Gastroesophageal sphincter (tissue), 3 donors: Measurements from ENCODE around the gene NAALADL2.

Source experiments
- EP300 ChIP-seq: sonication (generic); formaldehyde crosslinking; IDR thresholded peaks from one replicate; pipeline ENCODE4 v1.6.1; 2017; ENCODE audit warnings: antibody characterized with exemption, mild to moderate bottlenecking
- POLR2A ChIP-seq, 2 donors: fragments of 450-650 bp; IDR thresholded peaks; one replicate each; pipeline ENCODE4 v1.6.1; 2017; ENCODE audit warnings: antibody characterized with exemption in 2 of 2, mild to moderate bottlenecking in 2 of 2, moderate library complexity in 1 of 2
- POLR2AphosphoS5 ChIP-seq: sonication (generic); formaldehyde crosslinking; IDR thresholded peaks from one replicate; pipeline ENCODE4 v1.6.1; 2017; ENCODE audit warnings: antibody characterized with exemption
- TF ChIP-seq, protein P1 (sequence below), 4 experiments: fragments of 200-600 bp in 2 of 4; fragments of 450-650 bp in 2 of 4; sonication (generic) in 1 of 4; IDR thresholded peaks; one replicate each; pipeline ENCODE4 v1.5.1; 2017 to 2019; ENCODE audit warnings: antibody characterized with exemption in 4 of 4, mild to moderate bottlenecking in 2 of 4, moderate library complexity in 2 of 4

- TF ChIP-seq, protein P1, sequence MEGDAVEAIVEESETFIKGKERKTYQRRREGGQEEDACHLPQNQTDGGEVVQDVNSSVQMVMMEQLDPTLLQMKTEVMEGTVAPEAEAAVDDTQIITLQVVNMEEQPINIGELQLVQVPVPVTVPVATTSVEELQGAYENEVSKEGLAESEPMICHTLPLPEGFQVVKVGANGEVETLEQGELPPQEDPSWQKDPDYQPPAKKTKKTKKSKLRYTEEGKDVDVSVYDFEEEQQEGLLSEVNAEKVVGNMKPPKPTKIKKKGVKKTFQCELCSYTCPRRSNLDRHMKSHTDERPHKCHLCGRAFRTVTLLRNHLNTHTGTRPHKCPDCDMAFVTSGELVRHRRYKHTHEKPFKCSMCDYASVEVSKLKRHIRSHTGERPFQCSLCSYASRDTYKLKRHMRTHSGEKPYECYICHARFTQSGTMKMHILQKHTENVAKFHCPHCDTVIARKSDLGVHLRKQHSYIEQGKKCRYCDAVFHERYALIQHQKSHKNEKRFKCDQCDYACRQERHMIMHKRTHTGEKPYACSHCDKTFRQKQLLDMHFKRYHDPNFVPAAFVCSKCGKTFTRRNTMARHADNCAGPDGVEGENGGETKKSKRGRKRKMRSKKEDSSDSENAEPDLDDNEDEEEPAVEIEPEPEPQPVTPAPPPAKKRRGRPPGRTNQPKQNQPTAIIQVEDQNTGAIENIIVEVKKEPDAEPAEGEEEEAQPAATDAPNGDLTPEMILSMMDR (IDR thresholded peaks at IDR 0.05) = no peak
- TF ChIP-seq POLR2AphosphoS5 = no peak
- no peak for TF ChIP-seq POLR2A (IDR thresholded peaks at IDR 0.05)
- TF ChIP-seq EP300 = no peak
Observed at GRCh38 chr3:175433026-175433674, 574.0 kb downstream of the NAALADL2 start.
